ENCODE data around the gene CDCA5.

CDCA5 gene

GRCh38 chr11:65108469-65109123 is 24.8 kb upstream of the CDCA5 start:
- DNase-seq (ENCODE audit: low read depth): no peak
- TF ChIP-seq, protein P1, sequence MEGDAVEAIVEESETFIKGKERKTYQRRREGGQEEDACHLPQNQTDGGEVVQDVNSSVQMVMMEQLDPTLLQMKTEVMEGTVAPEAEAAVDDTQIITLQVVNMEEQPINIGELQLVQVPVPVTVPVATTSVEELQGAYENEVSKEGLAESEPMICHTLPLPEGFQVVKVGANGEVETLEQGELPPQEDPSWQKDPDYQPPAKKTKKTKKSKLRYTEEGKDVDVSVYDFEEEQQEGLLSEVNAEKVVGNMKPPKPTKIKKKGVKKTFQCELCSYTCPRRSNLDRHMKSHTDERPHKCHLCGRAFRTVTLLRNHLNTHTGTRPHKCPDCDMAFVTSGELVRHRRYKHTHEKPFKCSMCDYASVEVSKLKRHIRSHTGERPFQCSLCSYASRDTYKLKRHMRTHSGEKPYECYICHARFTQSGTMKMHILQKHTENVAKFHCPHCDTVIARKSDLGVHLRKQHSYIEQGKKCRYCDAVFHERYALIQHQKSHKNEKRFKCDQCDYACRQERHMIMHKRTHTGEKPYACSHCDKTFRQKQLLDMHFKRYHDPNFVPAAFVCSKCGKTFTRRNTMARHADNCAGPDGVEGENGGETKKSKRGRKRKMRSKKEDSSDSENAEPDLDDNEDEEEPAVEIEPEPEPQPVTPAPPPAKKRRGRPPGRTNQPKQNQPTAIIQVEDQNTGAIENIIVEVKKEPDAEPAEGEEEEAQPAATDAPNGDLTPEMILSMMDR (conservative IDR thresholded peaks at IDR 0.05; ENCODE audit: low read depth, low read length): no peak
- H3K4me3 ChIP-seq (ENCODE audit: low read depth, low read length): no peak overlapping the region

DNA sequence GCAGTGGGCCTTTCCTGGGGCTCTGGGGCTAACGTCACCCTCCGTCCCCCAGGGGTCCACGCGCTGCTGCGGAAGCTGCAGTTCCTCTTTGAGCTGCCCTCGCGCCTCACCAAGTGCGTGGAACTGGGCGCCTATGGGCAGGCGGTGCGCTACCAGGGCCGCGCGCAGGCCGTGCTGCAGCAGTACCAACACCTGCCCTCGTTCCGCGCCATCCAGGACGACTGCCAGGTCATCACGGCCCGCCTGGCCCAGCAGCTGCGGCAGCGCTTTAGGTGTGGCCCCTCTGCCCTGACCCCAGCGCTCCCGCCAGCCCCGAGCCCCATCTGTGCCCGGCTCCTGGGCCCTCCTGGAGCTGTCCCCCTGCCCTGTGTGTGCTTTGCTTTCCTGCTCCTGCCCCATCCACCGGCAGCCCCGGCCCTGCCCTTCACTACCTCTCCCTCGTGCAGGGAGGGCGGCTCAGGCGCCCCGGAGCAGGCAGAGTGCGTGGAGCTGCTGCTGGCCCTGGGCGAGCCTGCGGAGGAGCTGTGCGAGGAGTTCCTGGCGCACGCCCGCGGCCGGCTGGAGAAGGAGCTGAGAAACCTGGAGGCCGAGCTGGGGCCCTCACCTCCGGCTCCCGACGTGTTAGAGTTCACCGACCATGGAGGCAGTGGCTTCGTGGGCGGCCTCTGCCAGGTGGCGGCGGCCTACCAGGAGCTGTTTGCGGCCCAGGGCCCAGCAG is 24.1 kb upstream of the CDCA5 start:
- H3K4me3 ChIP-seq (ENCODE audit: low read depth, low read length): no peak overlapping the region

DNA sequence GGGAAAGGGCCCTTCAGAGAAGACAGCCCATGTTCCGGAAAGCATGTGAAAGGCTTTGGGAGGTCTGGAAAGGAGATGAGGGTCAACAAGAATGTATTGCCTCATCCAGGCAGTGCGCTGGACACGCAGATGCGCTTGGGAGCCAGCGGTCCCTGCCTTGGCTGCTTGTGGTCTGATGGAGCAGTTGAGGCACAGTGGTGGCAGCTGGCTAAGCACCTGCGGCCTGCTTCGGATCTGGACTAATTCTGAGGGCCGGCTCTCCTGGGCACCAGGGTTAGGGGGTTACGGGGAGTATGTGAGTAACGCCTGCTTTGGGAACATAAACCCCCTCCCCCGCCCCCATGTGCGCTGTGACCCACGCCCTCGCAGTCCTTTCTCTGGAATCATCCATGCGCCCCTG is 23.2 kb upstream of the CDCA5 start:
- no peak for DNase-seq (ENCODE audit: low read depth)
- no peak overlapping the region for H3K4me3 ChIP-seq (ENCODE audit: low read depth, low read length)
- TF ChIP-seq, protein P1 (conservative IDR thresholded peaks at IDR 0.05; ENCODE audit: low read depth, low read length): no peak

More for the DNA sequence above, 24.1 kb upstream of the CDCA5 start:
- no peak for DNase-seq (ENCODE audit: low read depth)
- TF ChIP-seq, protein P1 (conservative IDR thresholded peaks at IDR 0.05; ENCODE audit: low read depth, low read length): no peak

GRCh38 chr11:65104628-65105027 is 20.8 kb upstream of the CDCA5 start:
- no peak overlapping the region for H3K4me3 ChIP-seq (ENCODE audit: low read depth, low read length)
- TF ChIP-seq, protein P1 (conservative IDR thresholded peaks at IDR 0.05; ENCODE audit: low read depth, low read length): no peak
- DNase-seq (ENCODE audit: low read depth): no peak

GRCh38 chr11:65103476-65103875 is 19.6 kb upstream of the CDCA5 start:
- no peak for DNase-seq (ENCODE audit: low read depth)
- TF ChIP-seq, protein P1 (conservative IDR thresholded peaks at IDR 0.05; ENCODE audit: low read depth, low read length): no peak

GRCh38 chr11:65102142-65103095 is 18.6 kb upstream of the CDCA5 start:
- DNase-seq (ENCODE audit: low read depth): no peak
- TF ChIP-seq, protein P1 (conservative IDR thresholded peaks at IDR 0.05; ENCODE audit: low read depth, low read length): no peak
- no peak overlapping the region for H3K4me3 ChIP-seq (ENCODE audit: low read depth, low read length)

More at GRCh38 chr11:65103476-65103875, 19.6 kb upstream of the CDCA5 start:
- no peak overlapping the region for H3K4me3 ChIP-seq (ENCODE audit: low read depth, low read length)

Data from choroid plexus epithelial cell (primary cell).